ENCODE measurements around the gene ZNF195.
"Not testable (repeated sequence)": the region's sequence is repeated elsewhere in the genome, so short reads cannot be mapped to it uniquely, and the experiment has no call there.

Gene ZNF195

DNA sequence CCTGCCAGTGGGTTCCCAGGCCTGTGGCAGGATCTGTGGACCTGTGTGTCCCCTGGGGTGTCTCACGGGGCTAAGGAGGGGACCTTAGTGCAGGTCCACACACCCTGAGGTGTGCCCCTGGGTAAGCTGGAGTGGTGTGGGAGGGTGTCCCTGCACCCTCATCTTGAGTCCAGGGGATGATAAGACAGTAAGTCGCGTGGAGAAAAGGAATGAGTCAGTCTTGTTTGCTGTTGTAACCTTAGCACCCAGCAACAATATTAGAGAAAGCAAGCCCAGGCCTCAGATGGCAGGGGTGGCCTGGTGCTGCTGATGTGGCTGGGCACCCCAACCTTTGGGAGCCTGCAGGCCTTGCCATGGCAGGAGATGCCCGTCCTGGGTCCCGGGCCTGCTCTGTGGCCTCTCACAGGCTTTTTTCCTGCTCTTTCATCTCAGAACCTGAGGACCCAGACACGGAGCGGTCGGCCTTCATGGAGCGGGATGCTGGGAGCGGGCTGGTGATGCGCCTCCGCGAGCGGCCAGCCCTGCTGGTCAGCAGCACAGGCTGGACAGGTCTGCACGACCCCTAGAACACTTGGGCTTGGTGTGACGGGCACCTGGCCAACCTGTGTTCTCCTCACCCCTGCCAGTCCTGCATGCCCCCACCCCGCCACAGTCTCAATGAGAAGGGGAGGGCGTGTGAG is 23.4 kb upstream of the ZNF195 start:
- not testable (repeated sequence) for DNase-seq

DNA sequence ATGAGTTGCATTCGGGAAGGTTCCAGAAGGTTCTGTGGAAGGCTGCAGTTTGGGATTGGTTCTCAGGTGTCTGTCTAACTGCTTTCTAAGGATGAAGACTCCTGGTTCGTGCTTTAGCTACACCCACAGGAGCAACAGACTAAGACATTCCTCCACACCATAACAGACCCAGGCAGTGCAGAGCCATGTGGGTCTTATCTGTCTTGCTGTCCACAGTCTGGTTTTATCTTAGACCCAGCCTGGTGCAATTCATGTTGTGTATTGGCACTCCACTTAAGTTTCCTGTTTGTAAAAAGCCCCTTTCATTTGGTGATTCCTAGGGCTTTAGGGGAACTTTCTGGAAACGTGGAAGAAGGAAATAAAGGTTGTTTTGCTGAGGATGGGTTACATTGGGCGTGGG is 22.1 kb upstream of the ZNF195 start:
- DNase-seq = not testable (repeated sequence)

DNA sequence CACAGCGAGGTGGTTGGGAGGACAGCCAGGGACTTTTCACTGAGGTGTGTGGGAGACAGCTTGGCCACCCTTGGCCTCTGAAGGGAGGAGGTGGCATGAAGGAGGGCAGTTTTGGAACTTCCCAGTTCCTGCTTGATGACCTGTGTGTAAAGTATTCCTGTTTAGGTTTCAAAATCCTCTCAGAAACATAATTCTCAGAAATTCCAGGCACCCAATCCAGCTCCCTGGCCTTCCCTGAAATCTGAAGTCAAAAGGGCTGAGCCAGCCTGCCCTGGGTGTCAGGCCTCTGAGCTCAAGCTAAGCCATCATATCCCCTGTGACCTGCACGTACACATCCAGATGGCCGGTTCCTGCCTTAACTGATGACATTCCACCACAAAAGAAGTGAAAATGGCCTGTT is 19.6 kb upstream of the ZNF195 start:
- not testable (repeated sequence) for DNase-seq

DNA sequence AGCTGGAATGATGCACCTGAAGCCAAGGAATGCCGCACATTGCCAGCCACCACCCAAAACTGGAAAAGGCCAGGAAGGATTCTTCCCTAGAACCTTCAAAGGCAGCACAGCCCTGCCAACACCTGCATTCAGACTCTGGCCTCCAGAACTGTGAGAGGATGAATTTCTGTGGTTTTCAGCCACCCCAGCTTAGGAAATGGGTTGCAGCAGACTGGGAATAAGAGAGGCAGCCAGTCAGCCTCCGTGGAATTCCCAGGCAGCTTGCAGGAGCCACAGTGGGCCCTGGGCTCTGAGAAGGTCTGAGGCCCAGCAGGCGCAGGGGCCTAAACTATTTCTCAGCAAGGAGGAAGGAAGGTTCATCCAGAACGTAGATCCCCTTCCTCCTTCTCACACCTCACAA is 19.2 kb upstream of the ZNF195 start:
- DNase-seq = not testable (repeated sequence)

DNA sequence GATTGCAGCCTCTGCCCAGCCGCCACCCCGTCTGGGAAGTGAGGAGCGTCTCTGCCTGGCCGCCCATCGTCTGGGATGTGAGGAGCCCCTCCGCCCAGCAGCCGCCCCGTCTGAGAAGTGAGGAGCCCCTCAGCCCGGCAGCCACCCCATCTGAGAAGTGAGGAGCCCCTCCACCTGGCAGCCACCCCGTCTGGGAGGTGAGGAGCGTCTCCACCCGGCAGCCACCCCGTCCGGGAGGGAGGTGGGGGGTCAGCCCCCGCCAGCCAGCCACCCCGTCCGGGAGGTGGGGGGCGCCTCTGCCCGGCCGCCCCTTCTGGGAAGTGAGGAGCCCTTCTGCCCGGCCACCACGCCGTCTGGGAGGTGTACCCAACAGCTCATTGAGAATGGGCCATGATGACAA is 18.3 kb upstream of the ZNF195 start:
- not testable (repeated sequence) for DNase-seq

DNA sequence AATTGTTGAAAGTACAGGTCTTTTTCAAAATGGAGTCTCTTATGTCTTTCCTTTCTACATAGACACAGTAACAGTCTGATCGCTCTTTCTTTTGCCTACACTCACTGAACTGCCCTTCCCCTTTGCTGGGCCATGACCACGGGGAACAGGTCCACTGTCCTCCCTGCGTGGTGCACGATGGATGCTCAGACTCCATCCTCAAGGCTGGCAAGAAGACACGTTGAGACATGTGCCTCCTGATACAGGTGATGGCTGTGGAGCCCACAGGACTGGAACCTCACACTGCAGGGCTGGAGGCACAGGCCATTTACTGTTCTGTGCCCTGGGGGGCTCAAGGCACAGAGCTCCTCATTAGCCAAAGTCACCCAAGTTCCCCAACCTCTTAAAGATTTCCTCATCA is 16.5 kb upstream of the ZNF195 start:
- not testable (repeated sequence) for DNase-seq

DNA sequence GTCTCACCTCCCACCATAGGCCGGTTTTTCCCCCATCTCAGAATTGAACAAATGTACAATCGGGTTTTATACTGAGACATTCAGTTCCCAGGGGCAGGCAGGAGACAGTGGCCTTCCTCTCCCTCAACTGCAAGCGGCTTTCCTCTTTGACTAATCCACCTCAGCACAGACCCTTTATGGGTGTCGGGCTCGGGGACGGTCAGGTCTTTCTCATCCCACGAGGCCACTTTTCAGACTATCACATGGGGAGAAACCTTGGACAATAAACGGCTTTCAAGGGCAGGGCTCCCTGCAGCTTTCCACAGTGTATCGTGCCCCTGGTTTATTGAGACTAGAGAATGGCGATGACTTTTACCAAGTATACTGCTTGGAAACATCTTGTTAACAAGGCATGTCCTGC is 16.0 kb upstream of the ZNF195 start:
- DNase-seq = not testable (repeated sequence)

DNA sequence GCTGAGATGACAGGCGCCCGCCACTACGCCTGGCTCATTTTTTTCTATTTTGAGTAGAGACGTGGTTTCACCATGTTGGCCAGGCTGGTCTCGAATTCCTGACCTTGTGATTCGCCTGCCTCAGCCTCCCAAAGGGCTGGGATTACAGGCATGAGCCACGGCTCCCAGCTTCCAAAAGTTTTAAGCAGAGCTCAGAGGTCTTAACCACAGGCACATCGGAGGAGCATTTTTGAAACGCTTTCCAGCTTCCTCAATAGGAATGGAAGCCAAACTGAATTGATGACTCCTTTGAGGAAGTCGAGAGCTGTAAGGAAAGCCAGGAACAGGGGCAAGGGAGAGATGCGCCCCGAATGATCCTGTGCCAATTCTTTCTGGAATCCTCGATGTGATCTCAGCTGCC is 14.5 kb upstream of the ZNF195 start:
- not testable (repeated sequence) for DNase-seq

DNA sequence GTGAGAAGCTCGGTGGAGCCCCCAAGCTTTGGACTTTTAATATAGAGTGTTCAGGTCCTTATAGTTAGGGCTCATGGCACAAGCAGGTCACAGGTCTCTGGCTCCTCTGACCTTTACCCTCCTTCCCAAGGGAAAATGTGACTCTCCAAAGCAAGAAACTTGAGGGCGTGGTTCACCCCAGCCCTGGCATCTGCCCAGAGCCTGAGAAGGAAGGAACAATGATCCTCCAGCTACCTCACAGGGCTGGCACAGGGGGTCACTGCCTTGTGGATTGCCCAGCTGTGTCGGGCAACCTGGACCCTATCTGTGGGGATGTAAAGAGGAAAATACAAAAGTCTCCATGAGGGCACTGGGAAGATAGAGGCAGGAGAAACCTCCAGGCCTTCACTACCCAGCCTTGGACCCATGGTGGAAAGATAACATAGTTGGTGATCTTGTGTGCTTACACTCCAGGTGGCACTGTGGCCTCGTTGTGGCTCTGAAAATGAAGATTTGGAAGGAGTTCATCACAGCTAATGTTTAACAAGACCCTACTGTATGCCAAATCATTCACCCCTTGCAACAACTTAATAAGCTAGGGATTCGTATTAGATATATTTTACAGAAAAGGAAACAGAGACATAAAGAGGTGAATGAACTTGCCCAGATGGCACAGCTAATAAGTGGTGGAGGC is 3.8 kb upstream of the ZNF195 start:
- no peak for DNase-seq

DNA sequence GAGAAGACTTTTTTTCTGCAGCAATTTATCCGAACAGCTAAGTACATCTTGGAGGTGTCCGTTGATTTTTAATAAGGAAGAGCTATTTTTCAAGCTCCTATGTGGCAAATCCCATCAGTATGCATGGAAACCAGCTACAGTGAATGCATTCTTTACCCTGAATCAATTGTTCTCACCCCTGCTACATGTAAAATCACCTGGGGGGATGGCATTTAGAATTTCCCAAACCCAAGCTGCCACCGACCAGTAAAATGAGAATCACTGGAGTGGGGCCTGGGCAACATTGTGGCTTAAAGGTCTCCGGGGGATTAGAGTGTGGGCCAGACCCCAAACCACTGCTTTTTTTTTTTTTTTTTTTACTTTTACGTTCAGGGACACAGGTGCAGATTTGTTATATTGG is 2.8 kb upstream of the ZNF195 start:
- no peak for DNase-seq

DNA sequence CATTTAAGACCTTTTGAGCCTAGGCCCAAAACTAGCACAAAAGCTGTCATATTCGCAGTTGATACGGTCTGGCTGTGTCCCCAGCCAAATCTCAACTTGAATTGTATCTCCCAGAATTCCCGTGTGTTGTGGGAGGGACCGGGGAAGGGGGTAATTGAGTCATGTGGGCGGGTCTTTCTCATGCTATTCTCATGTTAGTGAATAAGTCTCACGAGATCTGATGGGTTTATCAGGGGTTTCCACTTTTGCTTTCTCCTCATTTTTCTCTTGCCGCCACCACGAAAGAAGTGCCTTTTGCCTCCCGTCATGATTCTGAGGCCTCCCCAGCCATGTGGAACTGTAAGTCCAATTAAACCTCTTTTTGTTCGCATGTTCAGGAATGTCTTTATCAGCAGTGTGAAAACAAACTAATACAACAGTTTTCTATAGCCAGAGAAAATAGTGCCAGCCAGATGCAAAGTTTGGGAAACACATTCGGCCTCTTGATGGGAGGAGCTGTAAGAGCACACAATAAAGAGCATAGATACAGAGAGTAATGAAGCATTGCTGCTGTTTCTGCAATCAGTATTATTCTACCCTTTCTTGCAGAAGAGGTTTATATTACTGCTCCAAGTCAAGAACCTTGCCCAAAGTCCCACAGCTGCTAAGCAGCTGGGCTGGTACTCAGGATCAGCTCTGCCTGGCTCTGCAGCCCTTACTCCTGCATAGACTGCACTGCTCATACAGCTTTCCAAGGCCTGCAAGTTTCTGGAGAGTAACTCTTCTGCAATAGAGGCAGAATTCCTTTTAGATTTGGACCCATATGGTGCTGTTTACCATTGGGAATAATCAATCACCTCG is 2.0 kb upstream of the ZNF195 start:
- no peak for DNase-seq

DNA sequence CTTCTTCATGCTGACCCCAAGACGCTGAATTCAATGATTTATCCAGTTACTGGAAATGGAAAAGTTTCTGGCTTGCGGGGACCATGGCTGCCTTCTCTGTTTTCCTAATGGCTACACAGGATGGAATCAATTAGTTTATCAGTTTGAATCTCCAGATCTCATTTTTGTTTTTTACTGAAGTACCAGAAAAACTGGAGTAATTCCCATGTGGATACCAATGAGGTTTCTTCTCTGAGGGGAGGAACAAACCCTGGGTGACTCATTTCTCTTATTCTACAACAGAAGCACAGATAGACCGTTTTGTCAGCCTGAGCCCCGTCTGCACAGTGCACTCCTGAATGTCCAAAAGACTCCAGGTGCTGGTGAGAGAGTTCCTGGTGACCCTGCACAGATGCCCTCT is 3.4 kb downstream of the ZNF195 start:
- DNase-seq = no peak

DNA sequence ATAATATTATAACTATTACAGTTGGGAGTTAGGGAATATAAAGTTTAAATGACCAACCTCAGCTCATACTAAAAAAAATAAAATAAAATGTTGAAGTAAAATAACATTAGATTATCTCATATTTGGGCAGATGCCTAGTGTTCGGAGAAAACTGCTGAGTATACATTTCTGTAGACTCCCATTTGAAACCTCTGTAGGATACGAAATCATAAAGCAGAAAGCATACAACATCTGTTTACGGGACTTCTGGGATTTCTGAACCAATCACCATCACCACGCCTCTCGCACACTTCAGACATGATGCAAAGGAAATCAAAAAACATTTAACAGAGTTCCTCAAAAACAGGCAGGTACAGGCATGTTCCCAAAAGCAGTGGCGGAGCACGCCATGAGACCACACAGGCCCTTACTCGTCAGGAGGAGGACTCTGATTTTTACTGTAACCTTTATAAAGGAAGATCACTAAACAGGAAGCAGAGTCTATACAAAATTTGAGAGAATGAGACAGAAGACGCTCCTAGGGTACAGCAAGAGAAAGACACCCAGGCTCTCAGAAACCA is 8.6 kb downstream of the ZNF195 start:
- no peak for DNase-seq

DNA sequence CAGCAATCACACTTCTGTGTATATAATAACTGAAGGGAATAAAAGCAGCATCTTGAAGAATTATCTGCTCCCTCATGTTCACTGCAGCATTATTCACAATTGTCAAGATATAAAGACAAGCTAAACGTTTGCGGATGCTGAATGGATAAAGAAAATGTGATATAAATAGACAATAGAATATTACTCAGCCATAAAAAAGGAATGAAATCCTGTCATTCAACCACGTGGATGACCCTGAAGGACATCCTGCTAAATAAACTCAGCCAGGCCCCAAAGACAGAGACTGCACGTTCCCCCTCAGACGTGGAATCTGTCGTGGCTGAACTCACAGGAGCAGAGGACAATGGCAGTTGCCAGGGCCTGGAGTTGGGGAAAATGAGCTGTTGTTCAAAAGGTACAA is 9.6 kb downstream of the ZNF195 start:
- no peak for DNase-seq

DNA sequence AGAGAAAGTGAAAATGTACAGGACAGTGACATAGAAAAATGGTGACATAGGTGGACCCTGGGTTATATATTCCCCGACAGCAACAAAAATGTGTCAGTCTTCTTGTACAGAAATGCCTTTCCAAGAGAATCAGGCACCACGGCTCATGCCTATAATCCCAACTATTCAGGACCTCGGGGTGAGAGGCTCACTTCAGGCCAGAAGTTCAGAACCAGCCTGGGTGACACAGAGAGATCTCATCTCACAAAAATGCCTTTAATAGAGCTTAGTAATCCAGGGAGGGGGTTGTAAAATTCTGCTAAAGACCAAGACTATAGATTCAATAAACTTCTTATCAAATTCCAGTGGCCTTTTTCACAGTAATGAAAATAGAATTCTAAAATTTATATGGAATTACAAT is 10.7 kb downstream of the ZNF195 start:
- no peak for DNase-seq

DNA sequence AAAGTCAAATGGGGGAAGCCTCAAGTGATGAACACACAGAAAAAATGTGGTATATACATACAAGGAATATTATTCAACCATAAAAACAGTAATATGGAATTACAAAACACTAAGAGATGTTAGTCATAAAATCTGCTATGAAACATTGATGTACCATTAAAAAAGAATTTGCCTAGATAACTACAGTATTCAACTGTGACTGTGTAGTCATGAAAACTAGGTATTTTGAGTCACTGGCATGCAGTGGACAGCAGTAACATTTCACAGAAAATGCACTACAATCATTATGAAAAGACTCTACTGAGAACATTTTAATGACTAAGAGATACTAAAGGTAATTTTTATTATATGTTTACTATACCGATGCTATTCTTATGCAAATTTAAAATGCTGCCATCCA is 11.7 kb downstream of the ZNF195 start:
- DNase-seq = no peak

DNA sequence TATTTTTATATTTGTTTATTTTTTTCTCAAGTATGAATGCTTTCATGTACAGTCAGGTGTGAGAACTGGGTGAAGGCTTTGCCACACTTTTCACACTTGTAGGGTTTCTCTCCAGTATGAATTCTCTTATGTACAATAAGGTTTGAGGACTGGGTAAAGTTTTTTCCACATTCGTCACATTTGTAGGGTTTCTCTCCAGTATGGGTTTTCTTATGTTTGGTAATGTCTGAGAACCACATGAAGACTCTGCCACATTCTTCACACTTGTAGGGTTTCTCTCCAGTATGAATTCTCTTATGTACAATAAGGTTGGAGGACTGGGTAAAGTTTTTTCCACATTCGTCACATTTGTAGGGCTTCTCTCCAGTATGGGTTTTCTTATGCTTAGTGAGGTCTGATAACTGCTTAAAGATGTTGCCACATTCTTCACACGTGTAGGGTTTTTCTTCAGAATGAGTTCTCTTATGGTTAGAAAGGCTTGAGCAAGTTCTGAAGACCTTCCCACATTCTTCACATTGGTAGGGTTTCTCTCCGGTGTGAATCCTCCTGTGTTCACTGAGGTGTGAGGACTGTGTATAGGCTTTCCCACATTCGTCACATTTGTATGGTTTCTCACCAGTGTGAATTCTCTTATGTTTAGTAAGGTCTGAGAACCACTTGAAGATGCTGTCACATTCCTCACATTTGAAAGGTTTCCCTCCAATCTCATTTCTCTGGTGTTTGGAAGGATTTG is 19.7 kb downstream of the ZNF195 start:
- no peak for DNase-seq

DNA sequence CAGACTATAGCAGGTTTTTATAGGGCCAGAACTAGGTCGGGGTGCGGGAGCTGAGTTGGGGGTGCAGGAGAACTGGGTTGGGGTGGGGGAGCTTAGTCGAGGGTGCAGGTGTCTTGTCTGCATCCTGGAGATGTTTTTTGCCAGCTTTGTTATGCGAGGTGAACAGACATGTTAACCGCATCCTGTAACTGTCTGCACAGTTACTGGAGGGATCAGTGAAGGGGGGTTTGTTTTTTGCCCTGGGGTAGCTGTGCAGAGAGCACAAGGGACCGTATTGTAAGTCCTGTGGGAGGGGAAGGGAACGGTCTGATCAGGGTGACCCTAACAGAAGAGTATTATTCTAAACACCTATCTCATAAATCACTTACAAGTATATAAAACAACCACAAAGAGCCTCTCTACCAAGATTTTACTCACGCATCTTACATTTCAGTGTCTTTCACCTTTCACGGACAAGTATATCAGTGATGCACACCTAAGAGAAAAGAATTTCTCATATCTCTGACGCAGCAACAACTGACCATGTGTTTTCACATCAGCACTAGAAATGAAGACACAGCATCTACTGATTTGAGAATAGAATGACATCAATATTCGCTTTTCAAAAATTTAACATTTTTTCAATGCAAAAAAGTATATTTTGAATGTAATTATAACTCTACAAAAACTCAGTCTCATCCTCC is 20.8 kb downstream of the ZNF195 start:
- no peak for DNase-seq

DNA sequence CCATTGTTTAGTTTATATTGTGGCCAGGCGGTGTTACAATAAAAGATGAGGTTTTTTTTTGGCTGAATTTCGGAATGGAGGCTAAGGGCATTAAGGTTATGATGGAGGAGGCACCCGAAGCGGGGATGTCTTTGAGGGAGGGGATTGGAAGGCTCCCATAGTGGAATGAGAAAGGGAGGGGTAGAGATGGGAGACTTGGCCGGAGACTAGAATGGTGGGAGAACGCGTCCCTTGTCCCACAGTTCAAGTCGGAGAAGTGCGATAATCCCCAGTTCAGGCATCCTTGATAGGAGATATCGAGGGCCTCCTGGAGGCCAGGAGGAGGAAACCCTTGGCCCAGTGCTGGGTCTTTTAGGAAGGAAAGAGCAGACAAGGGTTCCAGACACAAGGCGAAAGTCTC is 21.6 kb downstream of the ZNF195 start:
- no peak for DNase-seq

DNA sequence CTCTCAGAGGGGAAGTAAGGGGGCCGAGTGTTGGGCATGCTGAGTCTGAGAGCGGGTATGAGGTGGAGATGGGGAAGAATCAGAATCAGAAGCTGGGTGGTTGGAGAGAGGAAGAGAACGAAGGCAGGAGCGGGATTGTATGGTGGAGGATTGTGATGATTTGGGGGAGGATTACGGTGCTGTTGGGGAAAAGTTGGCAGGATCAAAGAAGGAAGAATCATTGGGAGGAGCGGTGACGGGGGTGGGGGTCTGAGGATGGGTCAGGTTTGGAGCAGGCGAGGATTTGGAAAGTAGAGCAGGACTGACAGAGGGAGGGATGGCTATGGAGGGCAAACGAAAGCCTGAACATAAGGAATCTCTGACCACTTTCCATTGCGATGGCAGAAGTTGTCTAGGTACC is 22.1 kb downstream of the ZNF195 start:
- DNase-seq = no peak

DNA sequence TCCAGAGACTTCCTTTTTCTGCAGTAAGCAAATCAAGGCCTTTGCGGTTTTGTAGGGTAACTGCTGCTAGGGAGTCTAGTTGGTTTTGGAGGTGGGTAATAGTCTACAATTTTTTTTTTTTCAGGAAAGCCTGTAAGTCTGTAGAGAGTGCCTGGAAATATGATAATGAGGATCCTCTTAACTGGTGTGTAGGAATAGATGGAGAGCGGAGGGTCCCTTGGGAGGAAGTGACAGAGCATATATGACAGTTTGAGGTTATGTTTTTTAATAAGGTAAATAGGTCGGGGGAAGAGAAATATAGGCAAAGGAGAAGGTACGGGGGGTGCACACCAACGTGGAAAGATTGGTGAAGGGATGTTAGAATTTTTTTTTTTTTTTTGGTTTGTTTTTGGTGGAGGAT is 25.9 kb downstream of the ZNF195 start:
- DNase-seq = no peak

DNA sequence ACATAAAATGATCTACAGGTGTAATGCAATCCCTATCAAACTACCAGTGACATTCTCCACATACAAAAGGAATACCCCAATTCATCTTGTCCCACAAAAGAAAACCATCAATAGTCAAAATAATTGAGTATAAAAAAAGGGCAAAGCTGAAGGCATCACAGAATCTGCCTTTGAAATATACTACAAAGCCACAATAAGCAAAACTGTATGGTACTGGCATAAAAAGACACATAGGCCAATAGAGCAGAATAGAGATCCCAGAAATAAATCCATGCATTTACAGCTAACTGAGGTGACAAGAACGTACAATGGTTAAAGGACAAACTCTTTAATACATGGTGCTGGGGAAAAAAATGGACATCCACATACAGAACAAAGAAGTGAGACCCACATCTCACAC is 31.8 kb downstream of the ZNF195 start:
- DNase-seq = no peak
